PC-3 (cell line): ENCODE measurements around the gene EN2.

Experiments
- EZH2 ChIP-seq: fragments of 300-600 bp; sonication (generic); IDR thresholded peaks from one replicate; pipeline ENCODE4 v1.6.1; 2017; ENCODE audit warnings: antibody characterized with exemption, mild to moderate bottlenecking, low read length; ENCODE audit not compliant: unreplicated experiment
- EZH2phosphoT487 ChIP-seq: fragments of 300-600 bp; sonication (generic); IDR thresholded peaks from 2 replicates; pipeline ENCODE4 v1.6.1; 2018; ENCODE audit warnings: mild to moderate bottlenecking, antibody characterized with exemption, low read length, borderline replicate concordance
- TF ChIP-seq, protein P1 (sequence below): fragments of 300-600 bp; sonication (generic); conservative IDR thresholded peaks from 2 replicates; pipeline ENCODE4 v1.5.1; 2017; ENCODE audit warnings: antibody characterized with exemption, low read depth, mild to moderate bottlenecking, low read length

- TF ChIP-seq EZH2 = no peak
- TF ChIP-seq, protein P1, sequence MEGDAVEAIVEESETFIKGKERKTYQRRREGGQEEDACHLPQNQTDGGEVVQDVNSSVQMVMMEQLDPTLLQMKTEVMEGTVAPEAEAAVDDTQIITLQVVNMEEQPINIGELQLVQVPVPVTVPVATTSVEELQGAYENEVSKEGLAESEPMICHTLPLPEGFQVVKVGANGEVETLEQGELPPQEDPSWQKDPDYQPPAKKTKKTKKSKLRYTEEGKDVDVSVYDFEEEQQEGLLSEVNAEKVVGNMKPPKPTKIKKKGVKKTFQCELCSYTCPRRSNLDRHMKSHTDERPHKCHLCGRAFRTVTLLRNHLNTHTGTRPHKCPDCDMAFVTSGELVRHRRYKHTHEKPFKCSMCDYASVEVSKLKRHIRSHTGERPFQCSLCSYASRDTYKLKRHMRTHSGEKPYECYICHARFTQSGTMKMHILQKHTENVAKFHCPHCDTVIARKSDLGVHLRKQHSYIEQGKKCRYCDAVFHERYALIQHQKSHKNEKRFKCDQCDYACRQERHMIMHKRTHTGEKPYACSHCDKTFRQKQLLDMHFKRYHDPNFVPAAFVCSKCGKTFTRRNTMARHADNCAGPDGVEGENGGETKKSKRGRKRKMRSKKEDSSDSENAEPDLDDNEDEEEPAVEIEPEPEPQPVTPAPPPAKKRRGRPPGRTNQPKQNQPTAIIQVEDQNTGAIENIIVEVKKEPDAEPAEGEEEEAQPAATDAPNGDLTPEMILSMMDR = no peak
- no peak for TF ChIP-seq EZH2phosphoT487
Measured at GRCh38 chr7:155435110-155435509, 22.8 kb upstream of the EN2 start.
